ENCODE results near the gene TECPR1. TPM values are rescaled to one million over a fixed set of nuclear protein-coding genes. Genes with fewer than 3 reads are reported as not detected.

TECPR1 gene
- total RNA-seq, 1 experiment from 2014 or later = 21.5 TPM

DNA sequence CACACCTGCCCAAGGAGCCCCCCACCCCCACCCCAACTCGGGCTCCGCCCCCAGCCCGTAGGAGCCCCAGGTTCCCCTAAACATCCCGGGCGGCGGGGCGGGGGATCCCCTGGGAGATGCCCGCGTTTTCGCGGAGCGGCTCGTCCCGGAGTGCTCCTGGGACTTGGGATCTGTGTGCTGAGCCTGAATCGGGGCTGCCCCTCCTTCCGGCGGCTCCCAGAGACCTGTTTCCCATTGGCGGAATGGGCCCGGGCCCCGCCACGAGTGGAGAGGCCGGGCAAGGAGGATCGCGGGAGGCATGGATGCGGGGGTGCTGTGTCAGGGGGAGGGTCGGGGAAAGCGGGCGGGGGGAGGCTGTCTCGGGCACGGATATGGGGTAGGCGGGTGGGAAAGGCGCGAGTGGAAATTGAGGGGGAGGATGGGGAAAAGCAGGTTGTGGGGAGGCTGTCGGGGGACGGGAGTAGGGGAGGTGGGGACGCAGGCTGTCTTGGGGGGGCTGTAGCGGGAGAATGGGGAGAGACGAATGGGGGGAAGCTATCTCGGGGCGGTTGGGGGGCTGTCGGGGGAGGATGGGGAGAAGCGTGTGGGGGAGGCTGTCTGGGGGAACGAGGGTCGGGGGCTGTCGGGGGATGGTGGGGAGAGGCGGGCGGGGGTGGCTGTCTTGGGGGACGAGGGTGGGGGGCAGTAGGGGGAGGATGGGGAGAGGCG lies 41.4 kb downstream of the TECPR1 start:
- peak; percentile 69 for TF ChIP-seq ZNF121 (CRISPR knock-in tag; IDR thresholded peaks at IDR 0.05)
- no peak for TF ChIP-seq SMAD4 (CRISPR knock-in tag; IDR thresholded peaks at IDR 0.05)
- TF ChIP-seq USF1 (CRISPR knock-in tag; IDR thresholded peaks at IDR 0.05) = no peak
- TF ChIP-seq, protein P1, sequence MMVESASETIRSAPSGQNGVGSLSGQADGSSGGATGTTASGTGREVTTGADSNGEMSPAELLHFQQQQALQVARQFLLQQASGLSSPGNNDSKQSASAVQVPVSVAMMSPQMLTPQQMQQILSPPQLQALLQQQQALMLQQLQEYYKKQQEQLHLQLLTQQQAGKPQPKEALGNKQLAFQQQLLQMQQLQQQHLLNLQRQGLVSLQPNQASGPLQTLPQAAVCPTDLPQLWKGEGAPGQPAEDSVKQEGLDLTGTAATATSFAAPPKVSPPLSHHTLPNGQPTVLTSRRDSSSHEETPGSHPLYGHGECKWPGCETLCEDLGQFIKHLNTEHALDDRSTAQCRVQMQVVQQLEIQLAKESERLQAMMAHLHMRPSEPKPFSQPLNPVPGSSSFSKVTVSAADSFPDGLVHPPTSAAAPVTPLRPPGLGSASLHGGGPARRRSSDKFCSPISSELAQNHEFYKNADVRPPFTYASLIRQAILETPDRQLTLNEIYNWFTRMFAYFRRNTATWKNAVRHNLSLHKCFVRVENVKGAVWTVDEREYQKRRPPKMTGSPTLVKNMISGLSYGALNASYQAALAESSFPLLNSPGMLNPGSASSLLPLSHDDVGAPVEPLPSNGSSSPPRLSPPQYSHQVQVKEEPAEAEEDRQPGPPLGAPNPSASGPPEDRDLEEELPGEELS (CRISPR knock-in tag; IDR thresholded peaks at IDR 0.05) = no peak
- no peak for TF ChIP-seq ZNF671 (CRISPR knock-in tag; IDR thresholded peaks at IDR 0.05)
- no peak for TF ChIP-seq ZNF263 (CRISPR knock-in tag; IDR thresholded peaks at IDR 0.05; ENCODE audit: low read depth)
- TF ChIP-seq, protein P2, sequence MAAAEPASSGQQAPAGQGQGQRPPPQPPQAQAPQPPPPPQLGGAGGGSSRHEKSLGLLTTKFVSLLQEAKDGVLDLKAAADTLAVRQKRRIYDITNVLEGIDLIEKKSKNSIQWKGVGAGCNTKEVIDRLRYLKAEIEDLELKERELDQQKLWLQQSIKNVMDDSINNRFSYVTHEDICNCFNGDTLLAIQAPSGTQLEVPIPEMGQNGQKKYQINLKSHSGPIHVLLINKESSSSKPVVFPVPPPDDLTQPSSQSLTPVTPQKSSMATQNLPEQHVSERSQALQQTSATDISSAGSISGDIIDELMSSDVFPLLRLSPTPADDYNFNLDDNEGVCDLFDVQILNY (CRISPR knock-in tag; IDR thresholded peaks at IDR 0.05) = no peak
- TF ChIP-seq KAT7 (CRISPR knock-in tag; IDR thresholded peaks at IDR 0.05; ENCODE audit: borderline replicate concordance) = no peak
- Mint-ChIP-seq H3K4me1 (0 out of 2 replicates have a peak, but pooled peaks cover 4% of the 10 kb centered on the region), H3K27ac (no peak overlapping the region), H3K9me3 (no peaks in the 10 kb centered on the region), H3K36me3 (peaks cover 13% of the 10 kb centered on the region), H3K27me3 (ENCODE audit: low read depth) (no peaks in the 10 kb centered on the region), H3K4me3 (peak overlapping the region; percentile 64)
- POLR2A ChIA-PET = no interaction called here
- DNase-seq (ENCODE audit: low spot score) (peak; percentile 64), ATAC-seq (peak; percentile 71)
- CTCF ChIA-PET = interaction anchor here (0.8 to 1.2 kb wide), 2 partner anchors 34 to 189 kb away, joined by 3 to 4 read pairs; no protein-coding TSS in a partner anchor

DNA sequence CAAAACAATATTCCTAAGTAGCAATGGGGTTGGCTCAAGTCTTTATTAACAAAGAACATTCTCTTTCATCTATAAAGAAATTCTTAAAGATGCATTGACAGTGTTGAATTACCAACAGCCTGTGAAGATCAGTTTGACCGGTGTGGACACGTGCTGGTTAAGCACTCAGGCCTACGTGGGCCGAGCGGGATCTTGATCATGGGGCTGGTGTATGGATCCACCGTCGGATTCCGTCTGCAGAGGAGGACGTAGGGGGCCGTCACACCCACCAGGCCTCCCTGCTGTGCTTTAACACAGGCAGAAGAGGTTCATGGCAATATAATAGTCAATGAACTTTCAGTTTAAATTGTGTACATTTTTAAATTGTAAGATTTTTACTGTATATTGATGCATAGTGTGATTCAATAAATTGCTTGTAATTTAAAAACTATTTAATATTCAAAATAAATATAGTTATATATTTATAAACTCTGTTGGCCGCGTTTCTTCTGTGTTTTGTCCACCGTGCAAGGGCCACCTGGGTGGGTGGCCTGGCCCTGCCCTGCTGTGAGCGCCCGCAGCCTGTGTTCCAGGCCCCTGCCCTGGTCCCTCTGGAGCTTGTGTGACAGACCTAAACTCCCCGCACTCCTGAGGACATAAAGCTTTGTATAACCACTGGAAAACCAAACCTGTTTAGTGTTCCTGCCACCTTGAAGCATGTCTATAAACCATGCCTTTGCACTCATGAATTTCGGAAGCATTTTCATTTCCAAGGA lies 42.7 kb downstream of the TECPR1 start:
- Mint-ChIP-seq H3K36me3 (peaks cover 15% of the 10 kb centered on the region), H3K27me3 (ENCODE audit: low read depth) (no peaks in the 10 kb centered on the region), H3K4me1 (0 out of 2 replicates have a peak, but pooled peaks cover 4% of the 10 kb centered on the region)

More for the DNA sequence above, 42.7 kb downstream of the TECPR1 start:
- H3K27ac Mint-ChIP-seq = no peak overlapping the region; the same call in 1 of the 2 replicates
- POLR2A ChIA-PET = interaction anchor here (0.6 kb wide), 1 partner anchor 78 kb away, joined by 3 read pairs; no protein-coding TSS in a partner anchor
- TF ChIP-seq, protein P3, sequence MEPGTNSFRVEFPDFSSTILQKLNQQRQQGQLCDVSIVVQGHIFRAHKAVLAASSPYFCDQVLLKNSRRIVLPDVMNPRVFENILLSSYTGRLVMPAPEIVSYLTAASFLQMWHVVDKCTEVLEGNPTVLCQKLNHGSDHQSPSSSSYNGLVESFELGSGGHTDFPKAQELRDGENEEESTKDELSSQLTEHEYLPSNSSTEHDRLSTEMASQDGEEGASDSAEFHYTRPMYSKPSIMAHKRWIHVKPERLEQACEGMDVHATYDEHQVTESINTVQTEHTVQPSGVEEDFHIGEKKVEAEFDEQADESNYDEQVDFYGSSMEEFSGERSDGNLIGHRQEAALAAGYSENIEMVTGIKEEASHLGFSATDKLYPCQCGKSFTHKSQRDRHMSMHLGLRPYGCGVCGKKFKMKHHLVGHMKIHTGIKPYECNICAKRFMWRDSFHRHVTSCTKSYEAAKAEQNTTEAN (CRISPR knock-in tag; IDR thresholded peaks at IDR 0.05) = no peak
- peak; percentile 91 for TF ChIP-seq ZNF121 (CRISPR knock-in tag; IDR thresholded peaks at IDR 0.05)
- TF ChIP-seq ATF1 (CRISPR knock-in tag; IDR thresholded peaks at IDR 0.05) = no peak
- TF ChIP-seq TEAD4 (CRISPR knock-in tag; IDR thresholded peaks at IDR 0.05) = no peak
- no peak for TF ChIP-seq JUN (CRISPR knock-in tag; IDR thresholded peaks at IDR 0.05)
- TF ChIP-seq MLX (CRISPR knock-in tag; IDR thresholded peaks at IDR 0.05) = no peak
- TF ChIP-seq TEAD1 (CRISPR knock-in tag; IDR thresholded peaks at IDR 0.05) = no peak
- no peaks in the 10 kb centered on the region for H3K9me3 Mint-ChIP-seq
- CTCF ChIA-PET = interaction anchor here (0.8 kb wide), 1 partner anchor 669 kb away, joined by 4 read pairs; the partner anchor contains the start of gene TRRAP
- peak; percentile 8 for DNase-seq (ENCODE audit: low spot score)
- ATAC-seq = no peak
- H3K4me3 Mint-ChIP-seq = peak overlapping the region; percentile 64
